AG10803 (cell line): ENCODE results near the gene POU2F3.

Experiments
- DNase-seq: peaks from one replicate; pipeline ENCODE4 v3.0.0; 2010; ENCODE audit warnings: low read depth
- H3K4me3 ChIP-seq: 2 replicates; pipeline ENCODE4 v1.5.1; 2011; ENCODE audit warnings: mild to moderate bottlenecking, low read length, control low read depth
- CTCF ChIP-seq: conservative IDR thresholded peaks from 2 replicates; pipeline ENCODE4 v1.5.1; 2011; ENCODE audit warnings: mild to moderate bottlenecking, low read length, control low read depth, inconsistent platforms

Gene POU2F3

GRCh38 chr11:120239713-120240640, at the start of gene POU2F3:
Gene POU2F3, plus strand, starts transcription at chr11:120240140. Its CDS starts 204 bp downstream, at chr11:120240344.
- H3K4me3 ChIP-seq, result no peak within 1 kb of the TSS
- no peak for DNase-seq
- TF ChIP-seq CTCF, result no peak

GRCh38 chr11:120191058-120191457, 48.9 kb upstream of the POU2F3 start:
- DNase-seq, result no peak
- TF ChIP-seq CTCF, result no peak

GRCh38 chr11:120192831-120193625, 46.9 kb upstream of the POU2F3 start:
- H3K4me3 ChIP-seq, result no peak overlapping the region
- TF ChIP-seq CTCF, result no peak
- no peak for DNase-seq

More at GRCh38 chr11:120191058-120191457, 48.9 kb upstream of the POU2F3 start:
- no peak overlapping the region for H3K4me3 ChIP-seq

- H3K4me3 ChIP-seq, result no peak overlapping the region
- no peak for TF ChIP-seq CTCF
Observed at GRCh38 chr11:120194166-120194565, 45.8 kb upstream of the POU2F3 start.

GRCh38 chr11:120195601-120196320, 44.2 kb upstream of the POU2F3 start:
- no peak for TF ChIP-seq CTCF
- no peak for DNase-seq
- no peak overlapping the region for H3K4me3 ChIP-seq

More at GRCh38 chr11:120194166-120194565, 45.8 kb upstream of the POU2F3 start:
- no peak for DNase-seq

GRCh38 chr11:120196826-120197225, 43.1 kb upstream of the POU2F3 start:
- H3K4me3 ChIP-seq, result no peak overlapping the region
- no peak for TF ChIP-seq CTCF
- no peak for DNase-seq
